H1 (cell line): ENCODE measurements around the gene CD164. TPM values are rescaled to one million over a fixed set of nuclear protein-coding genes. Genes with fewer than 3 reads are reported as not detected.

Source experiments
- CTCF ChIA-PET: fragments of 300-600 bp; sonication (Branson Sonifier 250); formaldehyde crosslinking; loops from one replicate; lab custom pipeline; 2021; ENCODE audit not compliant: partially characterized antibody; lab: Charles Lee
- POLR2A ChIA-PET: fragments of 300-600 bp; sonication (Branson Sonifier 250); formaldehyde crosslinking; loops from one replicate; lab custom pipeline; 2021; ENCODE audit warnings: inconsistent platforms; ENCODE audit not compliant: partially characterized antibody; lab: Charles Lee
- DNase-seq, 2 experiments: peaks; one replicate each; pipeline versions ENCODE4 v3.0.0 to v3.0.0-alpha.2; 2010 to 2022; ENCODE audit warnings: low spot score in 2 of 2, low read depth in 1 of 2, mixed read lengths in 1 of 2
- FAIRE-seq: peaks from 2 replicates; lab custom pipeline; 2011; peaks lifted over from hg19 to GRCh38; lab: Jason Lieb, UNC
- H2AFZ ChIP-seq: 2 replicates; pipeline ENCODE4 v1.8.1; 2012; ENCODE audit warnings: low read length, inconsistent platforms
- H2AK5ac ChIP-seq: 2 replicates; pipeline ENCODE4 v1.6.1; 2013; ENCODE audit warnings: low read depth, low read length
- H2BK120ac ChIP-seq: replicated peaks from 2 replicates; pipeline ENCODE3; 2013; ENCODE audit warnings: low read depth, low read length, inconsistent platforms
- H2BK12ac ChIP-seq: 2 replicates; pipeline ENCODE4 v1.6.1; 2013; ENCODE audit warnings: low read depth, low read length
- H2BK15ac ChIP-seq: 2 replicates; pipeline ENCODE4 v1.6.1; 2013; ENCODE audit warnings: low read length
- H2BK20ac ChIP-seq: 2 replicates; pipeline ENCODE4 v1.6.1; 2013; ENCODE audit warnings: low read length
- H2BK5ac ChIP-seq: 2 replicates; pipeline ENCODE4 v1.6.1; 2013; ENCODE audit warnings: low read depth, low read length
- H3K14ac ChIP-seq: 2 replicates; pipeline ENCODE4 v1.6.1; 2013; ENCODE audit warnings: inconsistent platforms; ENCODE audit not compliant: insufficient read length
- H3K18ac ChIP-seq: 2 replicates; pipeline ENCODE4 v1.6.1; 2013; ENCODE audit warnings: low read length; ENCODE audit errors: extremely low read depth
- H3K23ac ChIP-seq: 2 replicates; pipeline ENCODE4 v1.6.1; 2013; ENCODE audit warnings: inconsistent platforms; ENCODE audit not compliant: insufficient read length
- H3K23me2 ChIP-seq: 2 replicates; pipeline ENCODE4 v1.6.1; 2013; ENCODE audit warnings: low read depth, low read length
- H3K27ac ChIP-seq: 2 replicates; pipeline ENCODE4 v1.6.1; 2011; ENCODE audit warnings: low read depth, low read length, inconsistent platforms
- H3K27me3 ChIP-seq, 4 experiments: replicated peaks in 1 of 4; 1 replicate in 1 of 4; 2 replicates in 3 of 4; pipeline versions ENCODE4 v1.6.1 to v1.8.1; 2011 to 2013; ENCODE audit warnings: low read length in 3 of 4, mild to moderate bottlenecking in 3 of 4, inconsistent platforms in 2 of 4, mixed read lengths in 2 of 4, moderate library complexity in 1 of 4; ENCODE audit not compliant: control insufficient read depth in 3 of 4, insufficient read depth in 3 of 4; ENCODE audit errors: extremely low read depth in 1 of 4
- H3K36me3 ChIP-seq, 4 experiments: 2 replicates each; pipeline versions ENCODE4 v1.6.1 to v1.8.1; 2011 to 2013; ENCODE audit warnings: mild to moderate bottlenecking in 4 of 4, low read length in 3 of 4, moderate library complexity in 2 of 4, control low read depth in 1 of 4, inconsistent platforms in 1 of 4; ENCODE audit not compliant: insufficient read depth in 4 of 4, control insufficient read depth in 2 of 4
- H3K4ac ChIP-seq: replicated peaks from 2 replicates; pipeline ENCODE3; 2013; ENCODE audit warnings: low read length, low read depth, mixed read lengths, inconsistent platforms; ENCODE audit not compliant: insufficient read length
- H3K4me1 ChIP-seq, 4 experiments: replicated peaks in 1 of 4; 1 replicate in 1 of 4; 2 replicates in 3 of 4; pipeline versions ENCODE4 v1.6.1 to v1.8.1; 2011 to 2013; ENCODE audit warnings: low read length in 3 of 4, inconsistent platforms in 2 of 4, mixed read lengths in 1 of 4; ENCODE audit not compliant: insufficient read depth in 4 of 4, control insufficient read depth in 3 of 4
- H3K4me2 ChIP-seq, 2 experiments: 2 replicates each; pipeline versions ENCODE4 v1.6.1 to v1.8.1; 2011 to 2013; ENCODE audit warnings: low read depth in 2 of 2, low read length in 2 of 2, control low read depth in 1 of 2, inconsistent platforms in 1 of 2, mild to moderate bottlenecking in 1 of 2; ENCODE audit not compliant: insufficient read depth in 1 of 2
- H3K4me3 ChIP-seq, 4 experiments: fragments of 200-600, 300-600 bp in 1 of 4; sonication (generic), shearing (Covaris generic), sonication (Bioruptor Twin) in 1 of 4; 2 replicates each; pipeline versions ENCODE4 v1.5.1 to v1.8.1; 2011 to 2016; ENCODE audit warnings: low read length in 4 of 4, low read depth in 3 of 4, control low read depth in 2 of 4, inconsistent platforms in 2 of 4, mild to moderate bottlenecking in 2 of 4, mixed read lengths in 1 of 4, moderate library complexity in 1 of 4; ENCODE audit not compliant: insufficient read depth in 2 of 4; ENCODE audit errors: extremely low read depth in 1 of 4
- H3K56ac ChIP-seq: replicated peaks from 2 replicates; pipeline ENCODE3; 2013; ENCODE audit warnings: low read depth, mild to moderate bottlenecking, mixed read lengths, low read length, inconsistent platforms; ENCODE audit not compliant: insufficient read length
- H3K79me1 ChIP-seq: 2 replicates; pipeline ENCODE4 v1.6.1; 2013; ENCODE audit warnings: low read depth, low read length, control low read depth
- H3K79me2 ChIP-seq, 2 experiments: 2 replicates each; pipeline versions ENCODE4 v1.6.1 to v1.8.1; 2012 to 2013; ENCODE audit warnings: low read length in 2 of 2, mild to moderate bottlenecking in 2 of 2, inconsistent platforms in 1 of 2; ENCODE audit not compliant: insufficient read depth in 2 of 2, control insufficient read depth in 1 of 2
- H3K9ac ChIP-seq, 4 experiments: replicated peaks in 1 of 4; 1 replicate in 1 of 4; 2 replicates in 3 of 4; pipeline versions ENCODE4 v1.6.1 to v1.8.1; 2011 to 2013; ENCODE audit warnings: low read depth in 3 of 4, low read length in 3 of 4, control low read depth in 2 of 4, mild to moderate bottlenecking in 2 of 4, moderate library complexity in 2 of 4, inconsistent platforms in 1 of 4; ENCODE audit errors: extremely low read depth in 1 of 4
- H3K9me3 ChIP-seq, 2 experiments: 2 replicates each; pipeline versions ENCODE4 v1.6.1 to v1.8.1; 2012 to 2013; ENCODE audit warnings: mild to moderate bottlenecking in 2 of 2, moderate library complexity in 2 of 2, control low read depth in 1 of 2, inconsistent platforms in 1 of 2, low read depth in 1 of 2, low read length in 1 of 2, mixed read lengths in 1 of 2; ENCODE audit not compliant: insufficient read depth in 2 of 2
- H4K20me1 ChIP-seq, 2 experiments: replicated peaks in 1 of 2; 2 replicates each; pipeline versions ENCODE3 to v1.8.1; 2011 to 2013; ENCODE audit warnings: inconsistent platforms in 2 of 2, low read length in 2 of 2, mild to moderate bottlenecking in 1 of 2; ENCODE audit not compliant: insufficient read depth in 2 of 2, control insufficient read depth in 1 of 2
- H4K5ac ChIP-seq: 2 replicates; pipeline ENCODE4 v1.6.1; 2013; ENCODE audit warnings: low read length, low read depth, mixed read lengths, inconsistent platforms; ENCODE audit not compliant: insufficient read length
- H4K8ac ChIP-seq: 2 replicates; pipeline ENCODE4 v1.8.0; 2013; ENCODE audit warnings: mild to moderate bottlenecking, moderate library complexity, low read length, inconsistent platforms; ENCODE audit not compliant: insufficient read depth; ENCODE audit errors: extremely low read depth
- H4K91ac ChIP-seq: replicated peaks from 2 replicates; pipeline ENCODE3; 2013; ENCODE audit warnings: low read length, mixed read lengths, inconsistent platforms; ENCODE audit not compliant: insufficient read length
- MAX ChIP-seq: IDR thresholded peaks from 2 replicates; pipeline ENCODE4 v1.6.1; 2012; ENCODE audit warnings: inconsistent platforms
- POU5F1 ChIP-seq: IDR thresholded peaks from 2 replicates; pipeline ENCODE4 v1.6.1; 2011; ENCODE audit warnings: low read depth, mild to moderate bottlenecking, low read length, moderate library complexity
- WGBS, 2 experiments: shearing (Covaris generic) in 1 of 2; methylation state at CpG; one replicate each; pipeline versions ENCODE4 v1.1.6 to v1.1.7; 2013 to 2015; ENCODE audit warnings: low lambda C conversion rate in 2 of 2, mixed read lengths in 2 of 2, inconsistent platforms in 1 of 2, low coverage in 1 of 2, missing lambda C conversion rate in 1 of 2; ENCODE audit not compliant: insufficient replicate concordance in 2 of 2, insufficient coverage in 1 of 2, insufficient read length in 1 of 2; ENCODE audit errors: extremely low coverage in 1 of 2, missing lambda C conversion rate in 1 of 2; 5-methylcytosine and 5-hydroxymethylcytosine counted together
- polyA plus RNA-seq, 7 experiments: library from polyadenylated mRNA; depleted of rRNA in 3 of 7; stranded (reverse) in 5 of 7; unstranded in 2 of 7; fragments of >200 nt in 5 of 7; fragments of 200-250 nt in 2 of 7; gene quantifications; 1 replicate in 5 of 7; 2 replicates in 1 of 7; 4 replicates in 1 of 7; pipeline versions ENCODE4 v1.2.1 to v1.2.3, GENCODE V29; 2011 to 2013; ENCODE audit warnings: missing spikeins in 2 of 7, mixed read lengths in 2 of 7
- total RNA-seq: library from RNA; stranded (reverse); fragmentation: NEBNext Ultra II Directional; extraction: Animal tissue kit (Norgen Biotek cat#: 25700); gene quantifications from 2 replicates; pipeline ENCODE4 v1.2.1, GENCODE V29; 2021

Gene CD164
- total and polyA plus RNA-seq, 2 of the 8 experiments (the other 6 are each of a cell fraction or from before 2014, with no cell fraction given), result 69.3 to 94.3 TPM

GRCh38 chr6:109328629-109329028, 53.6 kb downstream of the CD164 start:
- Histone ChIP-seq H3K27me3 (no peaks in the 10 kb centered on the region), H3K9ac (no peak overlapping the region), H3K79me2 (no peaks in the 10 kb centered on the region), H2AFZ (no peak overlapping the region), H3K23ac (no peak overlapping the region), H3K23me2 (no peaks in the 10 kb centered on the region), H3K27ac (no peak overlapping the region), H3K14ac (no peak overlapping the region), H2AK5ac (no peak overlapping the region), H4K8ac (no peak overlapping the region), H3K79me1 (no peaks in the 10 kb centered on the region), H2BK15ac (no peak overlapping the region), H2BK20ac (no peak overlapping the region), H2BK120ac (no peak overlapping the region), H2BK12ac (no peak overlapping the region), H3K4ac (no peak overlapping the region)
- ChIA-PET POLR2A (interaction anchor here (1.2 to 2.1 kb wide), 2 partner anchors 12 to 20 kb away, joined by 4 to 7 read pairs; no protein-coding TSS in a partner anchor), CTCF (no interaction called here)
- DNase-seq, result no peak
- TF ChIP-seq MAX (no peak), POU5F1 (0 out of 2 replicates have a peak, but pooled peaks have one; percentile 26)
- TF ChIP-seq, all 59 proteins: peak for 1
- H3K56ac ChIP-seq, result no peak overlapping the region
- H4K5ac ChIP-seq, result no peak overlapping the region
- whole genome bisulfite sequencing, 2 experiments, result 84% methylated on average over 4 of the region's 4 CpGs; no CpG with 5 or more reads in 1 of the 2 experiments
- no peaks in the 10 kb centered on the region for H4K20me1 ChIP-seq
- H3K36me3 ChIP-seq, result no peaks in the 10 kb centered on the region
- no peak for FAIRE-seq
- H4K91ac ChIP-seq, result no peak overlapping the region
- no peaks in the 10 kb centered on the region; a peak in 3 of 7 replicates for H3K4me1 ChIP-seq
- no peak overlapping the region for H3K4me3 ChIP-seq
- H3K4me2 ChIP-seq, result no peak overlapping the region
- H3K18ac ChIP-seq, result no peak overlapping the region
- H3K9me3 ChIP-seq, result no peaks in the 10 kb centered on the region
- no peak overlapping the region for H2BK5ac ChIP-seq
